OCI-LY1 (cell line): ENCODE data around the gene C6orf163.

Experiments used
- H2AFZ ChIP-seq: fragments of 200-600 bp; sonication (generic), shearing (Covaris generic); 2 replicates; pipeline ENCODE4 v1.6.0; 2014; ENCODE audit warnings: antibody characterized with exemption, mild to moderate bottlenecking, low read length
- H3F3A ChIP-seq: fragments of 200-600 bp; sonication (generic), shearing (Covaris generic); 2 replicates; pipeline ENCODE4 v1.6.0; 2014; ENCODE audit warnings: mild to moderate bottlenecking, antibody characterized with exemption, low read length, moderate library complexity; ENCODE audit not compliant: insufficient read depth
- H3K27ac ChIP-seq: fragments of 200-600 bp; sonication (generic); 2 replicates; pipeline ENCODE4 v1.5.1; 2014; ENCODE audit warnings: low read length, mixed run types, mild to moderate bottlenecking, low read depth; ENCODE audit not compliant: poor library complexity, severe bottlenecking
- H3K27me3 ChIP-seq: fragments of 200-600 bp; sonication (generic); 2 replicates; pipeline ENCODE4 v1.6.0; 2014; ENCODE audit warnings: antibody characterized with exemption, mild to moderate bottlenecking, low read length, moderate library complexity; ENCODE audit not compliant: insufficient read depth
- H3K36me3 ChIP-seq: fragments of 200-600 bp; sonication (generic); 2 replicates; pipeline ENCODE4 v1.6.1; 2014; ENCODE audit warnings: mild to moderate bottlenecking, antibody characterized with exemption, low read length, moderate library complexity, mixed read lengths; ENCODE audit not compliant: insufficient read depth
- H3K4me1 ChIP-seq: fragments of 200-600 bp; sonication (generic); 2 replicates; pipeline ENCODE4 v1.5.1; 2014; ENCODE audit warnings: mild to moderate bottlenecking, low read length, moderate library complexity; ENCODE audit not compliant: insufficient read depth, severe bottlenecking
- H3K4me2 ChIP-seq: fragments of 200-600 bp; sonication (generic), shearing (Covaris generic); 2 replicates; pipeline ENCODE4 v1.6.1; 2014; ENCODE audit warnings: low read length
- H3K4me3 ChIP-seq: fragments of 200-600 bp; sonication (generic); 2 replicates; pipeline ENCODE4 v1.5.1; 2014; ENCODE audit warnings: low read length, low read depth, mild to moderate bottlenecking, mixed read lengths; ENCODE audit not compliant: poor library complexity, severe bottlenecking
- H3K79me2 ChIP-seq: fragments of 200-600 bp; shearing (Covaris generic); 2 replicates; pipeline ENCODE4 v1.6.1; 2016; ENCODE audit warnings: mixed run types, low read length, mixed read lengths; ENCODE audit not compliant: insufficient read depth
- H3K9ac ChIP-seq: fragments of 200-600 bp; sonication (generic), shearing (Covaris generic); 2 replicates; pipeline ENCODE4 v1.6.1; 2014; ENCODE audit warnings: mild to moderate bottlenecking, low read length, mixed read lengths
- H3K9me2 ChIP-seq: fragments of 200-600 bp; sonication (generic), shearing (Covaris generic); 2 replicates; pipeline ENCODE4 v1.6.1; 2014; ENCODE audit warnings: low read depth, mild to moderate bottlenecking, low read length, mixed read lengths
- H3K9me3 ChIP-seq: fragments of 200-600 bp; shearing (Covaris generic); 2 replicates; pipeline ENCODE4 v1.6.1; 2014; ENCODE audit warnings: low read length, mixed read lengths
- H4K20me1 ChIP-seq: fragments of 200-600 bp; sonication (generic), shearing (Covaris generic); 2 replicates; pipeline ENCODE4 v1.6.0; 2016; ENCODE audit warnings: mild to moderate bottlenecking, low read length; ENCODE audit not compliant: insufficient read depth
- EZH2 ChIP-seq: fragments of 200-600 bp; sonication (generic), shearing (Covaris generic); IDR thresholded peaks from 2 replicates; pipeline ENCODE4 v1.8.0; 2017; ENCODE audit warnings: borderline replicate concordance, mixed run types, mild to moderate bottlenecking, antibody characterized with exemption, low read length, moderate library complexity, mixed read lengths
- TF ChIP-seq, protein P1 (sequence below): fragments of 200-600 bp; sonication (generic), shearing (Covaris generic); IDR thresholded peaks from 2 replicates; pipeline ENCODE4 v1.5.1; 2017; ENCODE audit warnings: mild to moderate bottlenecking, antibody characterized with exemption, low read length, moderate library complexity, mixed read lengths

C6orf163 gene

DNA sequence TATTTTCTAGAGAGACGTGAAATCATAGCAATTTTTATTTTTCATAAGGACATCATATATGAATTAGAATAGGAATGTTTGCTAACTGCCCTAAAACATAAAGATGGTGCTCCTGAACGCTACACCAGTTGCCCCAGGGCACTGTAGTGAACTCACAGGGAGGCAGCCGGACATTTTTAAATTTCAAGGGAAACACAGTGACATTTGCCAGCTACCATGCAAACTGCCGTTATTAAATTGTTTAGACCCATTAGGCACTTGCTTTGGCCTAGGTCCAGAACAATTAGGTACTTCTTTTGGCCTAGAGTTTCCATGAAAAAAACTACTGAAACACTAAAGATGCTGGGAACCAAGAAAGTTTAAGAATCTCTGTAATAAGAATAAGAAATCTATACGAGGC, 38.2 kb downstream of the C6orf163 start:
- Histone ChIP-seq H3K9ac (no peak overlapping the region), H3K4me1 (peaks cover 5% of the 10 kb centered on the region), H3K9me3 (no peaks in the 10 kb centered on the region), H3K36me3 (no peaks in the 10 kb centered on the region), H3K4me2 (no peak overlapping the region), H3K27me3 (no peaks in the 10 kb centered on the region), H3K9me2 (no peaks in the 10 kb centered on the region), H3K27ac (no peak overlapping the region), H3K4me3 (no peak overlapping the region), H2AFZ (no peak overlapping the region), H3F3A (no peaks in the 10 kb centered on the region), H4K20me1 (no peaks in the 10 kb centered on the region), H3K79me2 (no peaks in the 10 kb centered on the region)
- no peak for TF ChIP-seq EZH2
- TF ChIP-seq, protein P1, sequence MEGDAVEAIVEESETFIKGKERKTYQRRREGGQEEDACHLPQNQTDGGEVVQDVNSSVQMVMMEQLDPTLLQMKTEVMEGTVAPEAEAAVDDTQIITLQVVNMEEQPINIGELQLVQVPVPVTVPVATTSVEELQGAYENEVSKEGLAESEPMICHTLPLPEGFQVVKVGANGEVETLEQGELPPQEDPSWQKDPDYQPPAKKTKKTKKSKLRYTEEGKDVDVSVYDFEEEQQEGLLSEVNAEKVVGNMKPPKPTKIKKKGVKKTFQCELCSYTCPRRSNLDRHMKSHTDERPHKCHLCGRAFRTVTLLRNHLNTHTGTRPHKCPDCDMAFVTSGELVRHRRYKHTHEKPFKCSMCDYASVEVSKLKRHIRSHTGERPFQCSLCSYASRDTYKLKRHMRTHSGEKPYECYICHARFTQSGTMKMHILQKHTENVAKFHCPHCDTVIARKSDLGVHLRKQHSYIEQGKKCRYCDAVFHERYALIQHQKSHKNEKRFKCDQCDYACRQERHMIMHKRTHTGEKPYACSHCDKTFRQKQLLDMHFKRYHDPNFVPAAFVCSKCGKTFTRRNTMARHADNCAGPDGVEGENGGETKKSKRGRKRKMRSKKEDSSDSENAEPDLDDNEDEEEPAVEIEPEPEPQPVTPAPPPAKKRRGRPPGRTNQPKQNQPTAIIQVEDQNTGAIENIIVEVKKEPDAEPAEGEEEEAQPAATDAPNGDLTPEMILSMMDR: no peak

DNA sequence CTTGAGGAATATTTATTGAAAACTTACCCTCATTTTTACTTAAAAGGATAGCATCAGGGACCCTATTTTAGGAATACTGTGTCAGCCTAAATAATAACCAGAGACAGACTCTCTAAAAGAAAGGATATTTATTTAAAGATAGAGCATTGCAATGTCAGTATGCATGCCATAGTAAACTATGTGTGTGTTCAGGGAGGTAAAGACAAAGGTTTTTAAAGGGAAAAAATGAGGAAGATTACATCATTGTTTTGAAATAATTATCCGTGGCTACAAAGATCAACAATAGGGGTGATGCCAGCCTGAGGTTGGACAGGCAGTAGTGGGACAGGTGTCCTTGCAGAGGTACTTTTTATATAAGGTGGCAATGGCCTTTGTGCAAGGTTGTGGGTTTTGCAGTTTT, 39.4 kb downstream of the C6orf163 start:
- Histone ChIP-seq H3K9me2 (no peaks in the 10 kb centered on the region), H3K9ac (no peak overlapping the region), H3K9me3 (no peaks in the 10 kb centered on the region), H3K4me3 (no peak overlapping the region), H3K36me3 (no peaks in the 10 kb centered on the region), H3K4me1 (peaks cover 5% of the 10 kb centered on the region), H4K20me1 (no peaks in the 10 kb centered on the region), H3F3A (0 out of 2 replicates have a peak, but pooled peaks cover 2% of the 10 kb centered on the region), H2AFZ (no peak overlapping the region), H3K79me2 (no peaks in the 10 kb centered on the region), H3K4me2 (no peak overlapping the region), H3K27ac (no peak overlapping the region), H3K27me3 (no peaks in the 10 kb centered on the region)
- no peak for TF ChIP-seq EZH2
- TF ChIP-seq, protein P1: no peak

DNA sequence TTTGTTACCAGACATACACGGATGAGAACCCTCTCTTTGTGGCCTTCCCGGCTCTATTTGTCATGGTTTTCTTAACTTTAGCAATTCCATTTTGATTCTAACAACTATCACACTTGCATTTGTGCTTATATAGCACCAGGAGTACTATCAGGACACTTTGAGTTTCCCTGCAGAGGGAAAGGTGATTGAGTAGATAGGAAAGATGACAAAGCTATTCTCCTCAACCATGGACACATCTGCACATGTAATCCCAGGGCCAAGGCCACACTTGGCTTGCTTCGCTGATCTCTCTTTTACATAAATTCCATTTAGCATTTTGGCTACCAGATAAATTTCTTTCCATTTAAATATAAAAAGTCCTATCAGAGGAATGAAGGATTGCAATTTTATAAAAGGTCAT, 39.8 kb downstream of the C6orf163 start:
- Histone ChIP-seq H3K9me3 (no peaks in the 10 kb centered on the region), H3K4me3 (no peak overlapping the region), H3F3A (0 out of 2 replicates have a peak, but pooled peaks cover 3% of the 10 kb centered on the region), H3K4me2 (no peak overlapping the region), H3K27ac (no peak overlapping the region), H2AFZ (no peak overlapping the region), H3K4me1 (peaks cover 5% of the 10 kb centered on the region), H3K27me3 (no peaks in the 10 kb centered on the region), H3K36me3 (no peaks in the 10 kb centered on the region), H3K9ac (no peak overlapping the region), H3K79me2 (no peaks in the 10 kb centered on the region), H4K20me1 (no peaks in the 10 kb centered on the region), H3K9me2 (no peaks in the 10 kb centered on the region)
- TF ChIP-seq EZH2: no peak
- TF ChIP-seq, protein P1: no peak
